SK-N-SH (cell line): ENCODE measurements around the gene ZCCHC17.
"Not testable (repeated sequence)": the region's sequence is repeated elsewhere in the genome, so short reads cannot be mapped to it uniquely, and the experiment has no call there.

Experiments
- EP300 ChIP-seq, 2 experiments: IDR thresholded peaks; 2 replicates each; pipeline versions ENCODE4 v1.4.0 to v1.6.1; 2012; ENCODE audit warnings: borderline replicate concordance in 1 of 2, low read depth in 1 of 2, low read length in 1 of 2
- EZH2phosphoT487 ChIP-seq: fragments of 200-600 bp; sonication (generic); IDR thresholded peaks from 2 replicates; pipeline ENCODE4 v1.6.1; 2017; ENCODE audit warnings: low read depth, mixed run types, mild to moderate bottlenecking, antibody characterized with exemption, moderate library complexity, borderline replicate concordance
- JUND ChIP-seq: IDR thresholded peaks from 2 replicates; pipeline ENCODE4 v1.4.0; 2012
- MXI1 ChIP-seq: IDR thresholded peaks from 2 replicates; pipeline ENCODE4 v1.6.1; 2012; ENCODE audit warnings: mild to moderate bottlenecking, low read depth, low read length, improper control_type of control experiment
- NRF1 ChIP-seq: IDR thresholded peaks from 2 replicates; pipeline ENCODE4 v1.6.1; 2012; ENCODE audit warnings: low read depth, mild to moderate bottlenecking, low read length
- POLR2AphosphoS5 ChIP-seq: IDR thresholded peaks from 2 replicates; pipeline ENCODE4 v1.6.1; 2012; ENCODE audit warnings: low read depth, low read length
- RAD21 ChIP-seq: IDR thresholded peaks from 2 replicates; pipeline ENCODE4 v1.6.1; 2012; ENCODE audit warnings: mild to moderate bottlenecking, low read length
- TAF1 ChIP-seq: IDR thresholded peaks from 2 replicates; pipeline ENCODE4 v1.6.1; 2012; ENCODE audit warnings: low read depth, mild to moderate bottlenecking, low read length, moderate library complexity, borderline replicate concordance
- YY1 ChIP-seq: IDR thresholded peaks from 2 replicates; pipeline ENCODE4 v1.4.0; 2012; ENCODE audit warnings: low read depth, mild to moderate bottlenecking
- ZBTB33 ChIP-seq: IDR thresholded peaks from 2 replicates; pipeline ENCODE4 v1.4.0; 2012; ENCODE audit warnings: low read depth, borderline replicate concordance
- TF ChIP-seq, protein P1 (sequence below): fragments of 200-600 bp; sonication (generic); IDR thresholded peaks from 2 replicates; pipeline ENCODE4 v1.6.1; 2017; ENCODE audit warnings: antibody characterized with exemption, mild to moderate bottlenecking, moderate library complexity
- TF ChIP-seq, protein P2 (sequence below): IDR thresholded peaks from 2 replicates; pipeline ENCODE4 v1.6.1; 2012; ENCODE audit warnings: mild to moderate bottlenecking, low read depth, low read length, moderate library complexity
- TF ChIP-seq, protein P3 (sequence below): IDR thresholded peaks from 2 replicates; pipeline ENCODE4; 2012
- TF ChIP-seq, protein P4 (sequence below): fragments of 150-350 bp; IDR thresholded peaks from 2 replicates; pipeline ENCODE4 v1.6.1; 2017; ENCODE audit warnings: antibody characterized with exemption, low read length, low read depth, borderline replicate concordance

DNA sequence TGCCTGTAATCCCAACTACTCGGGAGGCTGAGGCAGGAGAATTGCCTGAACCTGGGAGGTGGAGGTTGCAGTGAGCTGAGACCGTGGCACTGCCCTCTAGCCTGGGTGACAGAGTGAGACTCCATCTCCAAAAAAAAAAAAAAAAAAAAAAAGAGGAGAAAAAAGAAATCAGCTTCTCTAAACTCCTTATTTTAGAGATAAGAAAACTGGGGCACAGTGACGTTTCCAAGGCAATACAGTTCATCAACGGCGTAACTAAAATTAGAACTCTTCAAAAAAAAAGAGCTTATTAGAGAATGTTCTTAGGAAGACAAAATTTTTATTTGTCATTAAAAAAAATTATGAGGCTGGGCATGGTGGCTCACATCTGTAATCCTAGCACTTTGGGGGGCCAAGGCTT is 34.4 kb upstream of the ZCCHC17 start:
- not testable (repeated sequence) for TF ChIP-seq POLR2AphosphoS5; YY1; TAF1; NRF1; JUND; EP300 (IDR thresholded peaks at IDR 0.05; ENCODE audit: borderline replicate concordance in 1 of 2, low read depth in 1 of 2, low read length in 1 of 2); MXI1; ZBTB33; EZH2phosphoT487; RAD21
- TF ChIP-seq, protein P1, sequence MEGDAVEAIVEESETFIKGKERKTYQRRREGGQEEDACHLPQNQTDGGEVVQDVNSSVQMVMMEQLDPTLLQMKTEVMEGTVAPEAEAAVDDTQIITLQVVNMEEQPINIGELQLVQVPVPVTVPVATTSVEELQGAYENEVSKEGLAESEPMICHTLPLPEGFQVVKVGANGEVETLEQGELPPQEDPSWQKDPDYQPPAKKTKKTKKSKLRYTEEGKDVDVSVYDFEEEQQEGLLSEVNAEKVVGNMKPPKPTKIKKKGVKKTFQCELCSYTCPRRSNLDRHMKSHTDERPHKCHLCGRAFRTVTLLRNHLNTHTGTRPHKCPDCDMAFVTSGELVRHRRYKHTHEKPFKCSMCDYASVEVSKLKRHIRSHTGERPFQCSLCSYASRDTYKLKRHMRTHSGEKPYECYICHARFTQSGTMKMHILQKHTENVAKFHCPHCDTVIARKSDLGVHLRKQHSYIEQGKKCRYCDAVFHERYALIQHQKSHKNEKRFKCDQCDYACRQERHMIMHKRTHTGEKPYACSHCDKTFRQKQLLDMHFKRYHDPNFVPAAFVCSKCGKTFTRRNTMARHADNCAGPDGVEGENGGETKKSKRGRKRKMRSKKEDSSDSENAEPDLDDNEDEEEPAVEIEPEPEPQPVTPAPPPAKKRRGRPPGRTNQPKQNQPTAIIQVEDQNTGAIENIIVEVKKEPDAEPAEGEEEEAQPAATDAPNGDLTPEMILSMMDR: not testable (repeated sequence)
- TF ChIP-seq, protein P2, sequence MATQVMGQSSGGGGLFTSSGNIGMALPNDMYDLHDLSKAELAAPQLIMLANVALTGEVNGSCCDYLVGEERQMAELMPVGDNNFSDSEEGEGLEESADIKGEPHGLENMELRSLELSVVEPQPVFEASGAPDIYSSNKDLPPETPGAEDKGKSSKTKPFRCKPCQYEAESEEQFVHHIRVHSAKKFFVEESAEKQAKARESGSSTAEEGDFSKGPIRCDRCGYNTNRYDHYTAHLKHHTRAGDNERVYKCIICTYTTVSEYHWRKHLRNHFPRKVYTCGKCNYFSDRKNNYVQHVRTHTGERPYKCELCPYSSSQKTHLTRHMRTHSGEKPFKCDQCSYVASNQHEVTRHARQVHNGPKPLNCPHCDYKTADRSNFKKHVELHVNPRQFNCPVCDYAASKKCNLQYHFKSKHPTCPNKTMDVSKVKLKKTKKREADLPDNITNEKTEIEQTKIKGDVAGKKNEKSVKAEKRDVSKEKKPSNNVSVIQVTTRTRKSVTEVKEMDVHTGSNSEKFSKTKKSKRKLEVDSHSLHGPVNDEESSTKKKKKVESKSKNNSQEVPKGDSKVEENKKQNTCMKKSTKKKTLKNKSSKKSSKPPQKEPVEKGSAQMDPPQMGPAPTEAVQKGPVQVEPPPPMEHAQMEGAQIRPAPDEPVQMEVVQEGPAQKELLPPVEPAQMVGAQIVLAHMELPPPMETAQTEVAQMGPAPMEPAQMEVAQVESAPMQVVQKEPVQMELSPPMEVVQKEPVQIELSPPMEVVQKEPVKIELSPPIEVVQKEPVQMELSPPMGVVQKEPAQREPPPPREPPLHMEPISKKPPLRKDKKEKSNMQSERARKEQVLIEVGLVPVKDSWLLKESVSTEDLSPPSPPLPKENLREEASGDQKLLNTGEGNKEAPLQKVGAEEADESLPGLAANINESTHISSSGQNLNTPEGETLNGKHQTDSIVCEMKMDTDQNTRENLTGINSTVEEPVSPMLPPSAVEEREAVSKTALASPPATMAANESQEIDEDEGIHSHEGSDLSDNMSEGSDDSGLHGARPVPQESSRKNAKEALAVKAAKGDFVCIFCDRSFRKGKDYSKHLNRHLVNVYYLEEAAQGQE: not testable (repeated sequence)
- TF ChIP-seq, protein P3, sequence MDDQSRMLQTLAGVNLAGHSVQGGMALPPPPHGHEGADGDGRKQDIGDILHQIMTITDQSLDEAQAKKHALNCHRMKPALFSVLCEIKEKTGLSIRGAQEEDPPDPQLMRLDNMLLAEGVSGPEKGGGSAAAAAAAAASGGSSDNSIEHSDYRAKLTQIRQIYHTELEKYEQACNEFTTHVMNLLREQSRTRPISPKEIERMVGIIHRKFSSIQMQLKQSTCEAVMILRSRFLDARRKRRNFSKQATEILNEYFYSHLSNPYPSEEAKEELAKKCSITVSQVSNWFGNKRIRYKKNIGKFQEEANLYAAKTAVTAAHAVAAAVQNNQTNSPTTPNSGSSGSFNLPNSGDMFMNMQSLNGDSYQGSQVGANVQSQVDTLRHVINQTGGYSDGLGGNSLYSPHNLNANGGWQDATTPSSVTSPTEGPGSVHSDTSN: not testable (repeated sequence)
- TF ChIP-seq, protein P4, sequence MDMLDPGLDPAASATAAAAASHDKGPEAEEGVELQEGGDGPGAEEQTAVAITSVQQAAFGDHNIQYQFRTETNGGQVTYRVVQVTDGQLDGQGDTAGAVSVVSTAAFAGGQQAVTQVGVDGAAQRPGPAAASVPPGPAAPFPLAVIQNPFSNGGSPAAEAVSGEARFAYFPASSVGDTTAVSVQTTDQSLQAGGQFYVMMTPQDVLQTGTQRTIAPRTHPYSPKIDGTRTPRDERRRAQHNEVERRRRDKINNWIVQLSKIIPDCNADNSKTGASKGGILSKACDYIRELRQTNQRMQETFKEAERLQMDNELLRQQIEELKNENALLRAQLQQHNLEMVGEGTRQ: not testable (repeated sequence)
